ENCODE measurements around the gene FAAP100.
A peak's percentile ranks its signal among the peaks of the same experiment; 100 is the strongest.
"Not testable (repeated sequence)": the region's sequence is repeated elsewhere in the genome, so short reads cannot be mapped to it uniquely, and the experiment has no call there.

Gene FAAP100

DNA sequence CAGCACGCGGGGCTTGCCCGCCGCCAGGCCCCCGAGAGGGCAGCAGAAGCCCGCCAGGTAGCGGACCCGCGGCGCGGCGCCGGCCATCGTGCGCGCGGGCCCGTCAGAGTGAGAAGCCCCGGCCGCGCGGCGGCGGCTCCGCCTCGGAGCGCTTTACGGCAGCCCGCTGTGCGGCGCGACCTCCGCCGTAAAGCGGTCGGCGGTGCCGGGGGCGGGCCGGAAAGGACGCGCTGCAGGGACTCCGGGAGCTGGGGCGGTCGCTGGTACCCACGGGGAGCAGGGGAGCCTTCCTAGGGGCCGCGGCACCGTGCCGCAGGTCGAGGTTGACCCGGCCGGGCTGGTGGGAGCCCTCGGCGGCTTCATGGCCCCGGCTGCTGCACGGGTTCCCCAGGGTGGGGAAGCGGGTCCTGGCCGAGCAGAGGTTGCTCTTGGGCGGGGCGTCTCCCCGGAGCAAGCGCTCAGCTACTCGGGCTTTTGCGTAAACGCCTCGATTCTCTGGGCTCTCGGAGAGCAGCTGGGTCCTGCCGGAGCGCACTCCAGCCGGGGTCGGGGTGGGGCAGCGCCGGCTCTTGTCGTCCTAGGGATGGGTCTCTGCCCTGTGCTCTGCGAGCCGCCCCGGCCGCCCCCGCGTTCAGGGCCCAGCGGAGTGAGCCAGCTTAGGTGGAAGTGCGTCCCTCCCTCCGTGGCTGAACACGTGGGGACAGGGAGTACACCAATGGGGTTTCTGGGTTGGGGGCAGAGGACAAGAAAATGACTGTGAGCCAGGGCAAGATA, at the start of gene FAAP100:
Gene FAAP100, minus strand, starts transcription at position 110 of the 774 bp plus-strand sequence. Its CDS starts 23 bp downstream, at position 87.
- peak; percentile 71 to 80 for DNase-seq (ENCODE audit: low read depth in 2 of 2)

DNA sequence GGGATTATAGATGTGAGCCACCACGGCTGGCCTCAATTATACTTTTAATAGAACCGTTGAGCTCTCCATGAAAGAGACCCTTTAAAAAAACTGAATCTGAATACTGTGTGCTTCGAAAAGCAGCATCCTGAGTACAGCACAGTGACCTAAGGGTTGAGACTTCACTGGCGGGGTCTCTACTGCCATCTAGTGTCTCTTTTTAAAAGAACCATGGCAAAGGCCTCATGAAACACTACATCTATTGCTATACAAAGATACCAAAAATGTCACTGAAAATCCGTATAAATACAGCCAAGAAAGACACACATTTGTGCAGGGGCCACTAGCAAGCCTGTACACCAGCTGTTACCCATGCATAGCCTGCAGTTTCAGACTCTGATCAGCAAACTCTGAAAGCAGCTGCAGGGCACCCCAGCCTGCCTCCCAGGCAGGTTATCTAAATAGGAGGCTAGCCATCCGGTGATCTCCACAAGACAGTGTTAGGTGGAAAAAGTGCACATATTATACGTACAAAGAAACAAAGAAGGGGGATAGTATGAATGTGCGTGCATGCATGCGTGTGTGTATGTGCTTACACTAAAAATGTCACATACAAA, 49.5 kb upstream of the FAAP100 start:
- peak in 1 of 2 donors; percentile 32 for DNase-seq (ENCODE audit: low read depth in 2 of 2)

GRCh38 chr17:81599719-81600486, 47.8 kb upstream of the FAAP100 start:
- no peak for DNase-seq (ENCODE audit: low read depth in 2 of 2)

- DNase-seq (ENCODE audit: low read depth in 2 of 2): no peak
These were observed 41.1 kb upstream of the FAAP100 start for GRCh38 chr17:81593105-81593871.

GRCh38 chr17:81591971-81592370, 39.8 kb upstream of the FAAP100 start:
- DNase-seq (ENCODE audit: low read depth in 2 of 2): no peak

DNA sequence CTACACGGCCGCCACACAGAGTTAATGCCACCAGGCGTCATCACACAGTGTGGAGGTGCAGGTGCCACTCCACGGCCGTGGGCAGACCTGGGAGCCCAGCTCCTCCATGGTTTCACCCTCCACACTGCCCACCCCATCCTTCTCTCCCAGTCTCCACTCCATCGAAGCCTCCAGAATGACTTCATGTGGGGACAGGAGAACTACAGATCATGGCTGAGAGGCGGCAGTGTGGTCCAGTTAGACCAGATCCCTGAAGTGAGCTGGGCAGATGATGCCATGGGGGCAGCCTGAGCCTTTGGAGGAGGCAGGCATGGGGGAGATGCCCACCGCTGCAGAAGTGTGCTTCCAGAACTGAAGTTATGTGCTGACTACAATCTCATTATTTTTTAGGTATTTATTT, 38.0 kb upstream of the FAAP100 start:
- DNase-seq (ENCODE audit: low read depth in 2 of 2): no peak

DNA sequence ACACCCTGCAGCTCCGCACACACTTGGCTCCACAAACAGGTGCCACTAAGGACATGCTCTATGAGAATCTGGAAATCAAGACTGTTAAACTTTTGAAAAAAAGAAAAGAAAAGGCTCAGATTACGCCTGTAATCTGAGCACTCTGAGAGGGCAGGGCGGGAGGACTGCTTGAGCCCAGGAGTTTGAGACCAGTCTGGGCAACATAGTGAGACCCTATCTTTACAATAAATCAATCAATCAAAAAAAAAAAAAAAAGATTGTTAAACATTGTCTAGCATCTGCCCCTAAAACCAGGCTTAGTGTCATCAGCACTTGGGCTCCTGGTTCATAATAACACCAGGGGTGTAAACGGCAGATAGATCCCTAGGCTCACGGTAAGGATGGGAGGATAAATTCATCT, 37.5 kb upstream of the FAAP100 start:
- no peak for DNase-seq (ENCODE audit: low read depth in 2 of 2)

DNA sequence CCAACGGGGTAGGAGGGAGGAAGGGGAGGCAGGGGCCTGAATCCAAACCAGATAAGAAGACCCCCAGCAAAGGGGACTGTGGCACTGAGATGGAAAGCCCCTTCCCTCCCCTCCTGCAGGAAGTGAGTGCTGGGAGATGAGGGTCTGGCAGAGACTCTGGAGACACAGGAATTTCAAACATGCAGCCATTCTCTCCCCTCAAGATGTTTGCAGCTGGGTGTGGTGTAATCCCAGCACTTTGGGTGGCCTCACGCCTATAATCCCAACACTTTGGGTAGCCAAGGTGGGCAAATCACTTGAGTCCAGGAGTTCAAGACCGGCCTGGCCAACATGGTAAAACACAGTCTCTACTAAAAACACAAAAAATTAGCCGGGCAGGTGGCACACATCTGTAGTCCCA, 33.9 kb upstream of the FAAP100 start:
- DNase-seq (ENCODE audit: low read depth in 2 of 2): no peak

- DNase-seq (ENCODE audit: low read depth in 2 of 2): not testable (repeated sequence)
These were observed 32.6 kb upstream of the FAAP100 start for GRCh38 chr17:81584771-81585170.

GRCh38 chr17:81583589-81584342, 31.6 kb upstream of the FAAP100 start:
- DNase-seq (ENCODE audit: low read depth in 2 of 2): no peak

GRCh38 chr17:81582749-81583148, 30.6 kb upstream of the FAAP100 start:
- DNase-seq (ENCODE audit: low read depth in 2 of 2): no peak

DNA sequence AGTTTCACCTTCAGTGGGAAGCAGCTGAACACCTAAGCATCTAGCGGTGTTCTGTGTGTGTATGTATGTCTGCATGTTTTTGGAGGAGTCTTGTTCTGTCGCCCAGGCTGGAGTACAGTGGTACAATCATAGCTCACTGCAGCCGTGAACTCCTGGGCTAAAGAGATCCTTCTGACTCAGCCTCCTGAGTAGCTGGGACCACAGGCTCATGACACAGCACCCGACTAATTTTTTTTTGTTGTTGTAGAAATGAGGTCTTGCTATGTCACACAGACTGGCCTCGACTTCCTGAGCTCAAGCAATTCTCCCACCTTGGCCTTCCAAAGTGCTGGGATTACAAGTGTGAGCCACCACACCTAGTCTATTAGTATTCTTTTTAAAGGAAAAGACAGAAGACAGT, 30.2 kb upstream of the FAAP100 start:
- DNase-seq (ENCODE audit: low read depth in 2 of 2): no peak

GRCh38 chr17:81581758-81582157, 29.6 kb upstream of the FAAP100 start:
- DNase-seq (ENCODE audit: low read depth in 2 of 2): no peak

DNA sequence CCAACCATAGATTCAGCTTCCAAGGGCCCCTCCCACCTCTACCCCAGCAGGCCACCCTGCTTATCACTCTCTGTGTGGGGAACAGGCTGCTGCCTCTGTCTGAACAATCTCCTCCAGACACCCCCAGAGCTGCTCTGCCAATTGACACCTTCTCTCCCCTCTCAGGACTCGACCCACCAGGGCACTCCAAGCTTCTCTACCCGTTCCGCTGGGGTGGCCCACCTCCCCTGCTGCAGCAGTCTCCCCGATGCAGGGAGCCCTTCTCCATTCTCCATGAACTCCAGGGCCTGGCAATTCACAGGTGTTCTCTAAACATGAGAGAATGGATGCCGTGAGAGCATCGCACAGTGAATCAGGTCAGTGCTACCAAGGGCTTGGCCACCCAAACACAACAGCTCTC, 28.3 kb upstream of the FAAP100 start:
- no peak for DNase-seq (ENCODE audit: low read depth in 2 of 2)

- no peak for DNase-seq (ENCODE audit: low read depth in 2 of 2)
These were observed 27.7 kb upstream of the FAAP100 start for GRCh38 chr17:81579821-81580321.

- DNase-seq (ENCODE audit: low read depth in 2 of 2): no peak
These were observed 27.1 kb upstream of the FAAP100 start for GRCh38 chr17:81579298-81579697.

- DNase-seq (ENCODE audit: low read depth in 2 of 2): no peak
These were observed 26.5 kb upstream of the FAAP100 start for GRCh38 chr17:81578561-81579225.

- no peak for DNase-seq (ENCODE audit: low read depth in 2 of 2)
These were observed 25.9 kb upstream of the FAAP100 start for GRCh38 chr17:81578038-81578441.

DNA sequence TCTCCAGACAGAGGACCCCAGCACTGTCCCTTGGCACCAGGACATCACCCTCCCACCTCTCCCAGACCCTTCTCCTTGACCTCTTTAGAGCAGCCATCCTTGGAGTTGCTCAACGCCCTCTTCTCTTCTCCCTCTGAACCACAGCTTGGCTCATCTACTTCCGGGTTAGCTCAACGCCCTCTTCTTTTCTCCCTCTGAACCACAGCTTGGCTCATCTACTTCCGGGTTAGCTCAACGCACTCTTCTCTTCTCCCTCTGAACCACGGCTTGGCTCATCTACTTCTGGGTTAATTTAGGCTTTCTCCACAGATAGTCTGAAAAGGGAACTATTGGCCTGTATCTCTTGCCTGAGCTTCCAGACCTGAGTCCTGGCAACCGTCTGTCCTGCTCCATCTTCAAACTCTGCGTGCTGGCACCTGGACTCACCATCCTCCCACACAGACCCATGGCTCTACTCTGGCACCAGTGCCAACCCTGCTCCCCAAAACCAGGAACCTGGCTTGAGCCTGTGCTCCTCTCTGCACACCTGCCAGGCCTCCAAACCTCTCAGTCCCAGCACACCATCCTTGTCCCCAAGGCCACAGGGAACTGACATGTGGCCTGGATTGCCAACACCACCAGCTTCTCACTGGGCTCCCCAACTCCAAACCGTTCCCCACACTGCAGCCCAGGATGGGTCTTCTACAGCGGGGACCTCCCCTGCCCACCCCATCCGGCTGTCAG, 25.3 kb upstream of the FAAP100 start:
- DNase-seq (ENCODE audit: low read depth in 2 of 2): no peak
